Gastrocnemius medialis (tissue), 4 donors: ENCODE data around the gene IRAK1. TPM values are rescaled to one million over a fixed set of nuclear protein-coding genes. Genes with fewer than 3 reads are reported as not detected.

Experiments
- ATAC-seq, 2 donors: fragments of 150-250 bp; one replicate each; pipeline ENCODE4 v1.9.1; 2016
- DNase-seq, 2 donors: peaks; one replicate each; pipeline ENCODE4 v3.0.0-alpha.2; 2019
- H3K27ac ChIP-seq, 4 donors: fragments of 200-600 bp; sonication (generic); 1 replicate in 1 of 4; 2 replicates in 3 of 4; pipeline ENCODE4 v1.5.1; 2016 to 2018; ENCODE audit warnings: mild to moderate bottlenecking in 2 of 4, moderate library complexity in 1 of 4
- H3K27me3 ChIP-seq, 3 donors: fragments of 200-600 bp; sonication (generic) in 2 of 3; 1 replicate in 1 of 3; 2 replicates in 2 of 3; pipeline versions ENCODE4 v1.5.1 to v1.6.0; 2016 to 2019; ENCODE audit warnings: mild to moderate bottlenecking in 1 of 3, moderate library complexity in 1 of 3
- H3K36me3 ChIP-seq, 2 donors: fragments of 200-600 bp; sonication (generic) in 1 of 2; one replicate each; pipeline ENCODE4 v1.5.1; 2017 to 2018
- H3K4me1 ChIP-seq, 2 donors: fragments of 200-600 bp; sonication (generic) in 1 of 2; one replicate each; pipeline ENCODE4 v1.5.1; 2016 to 2017; ENCODE audit warnings: mild to moderate bottlenecking in 2 of 2
- H3K4me3 ChIP-seq, 4 donors: fragments of 200-600 bp; sonication (generic) in 3 of 4; 1 replicate in 1 of 4; 2 replicates in 3 of 4; pipeline ENCODE4 v1.5.1; 2016 to 2019; ENCODE audit warnings: mild to moderate bottlenecking in 2 of 4
- H3K9me3 ChIP-seq, 3 donors: fragments of 200-600 bp; sonication (generic) in 2 of 3; 1 replicate in 1 of 3; 2 replicates in 2 of 3; pipeline ENCODE4 v1.5.1; 2016 to 2019
- CTCF ChIP-seq, 5 experiments: fragments of 450-650 bp in 3 of 5; fragments of 200-600 bp in 2 of 5; sonication (generic) in 2 of 5; IDR thresholded peaks in 4 of 5; conservative IDR thresholded peaks in 1 of 5; 1 replicate in 4 of 5; 2 replicates in 1 of 5; pipeline ENCODE4 v1.5.1; 2016 to 2019; ENCODE audit warnings: antibody characterized with exemption in 5 of 5, mild to moderate bottlenecking in 3 of 5, moderate library complexity in 3 of 5
- POLR2A ChIP-seq, 2 donors: fragments of 450-650 bp; IDR thresholded peaks; one replicate each; pipeline ENCODE4 v1.6.1; 2017; ENCODE audit warnings: antibody characterized with exemption in 2 of 2, mild to moderate bottlenecking in 2 of 2, moderate library complexity in 2 of 2
- in situ Hi-C, 4 donors: fragments of 200-750 bp; cut with MboI; loops; one replicate each; pipeline versions ENCODE4 v1.15.0 to v1.8.0; 2017; ENCODE audit warnings: low sequenced_read_pairs in 4 of 4
- intact Hi-C: fragments of 100-400 bp; cut with DNase I; formaldehyde crosslinking; loops from one replicate; pipeline ENCODE4 v1.15.1; 2023; ENCODE audit warnings: low total_unique reads
- total RNA-seq, 4 donors: library from RNA; depleted of rRNA; stranded (reverse); fragments of >200 nt; gene quantifications; one replicate each; pipeline versions ENCODE4 v1.1.0 to v1.2.3, GENCODE V29; 2016

Gene IRAK1
- total RNA-seq, 4 donors from 2014 or later: 73.9 to 157 (median 115) TPM

- peak in 1 of 2 donors; percentile 13 for ATAC-seq
- intact Hi-C loops: loop anchor here (5.0 kb wide), 1 partner anchor 176 kb away; the partner anchor contains the start of genes IDH3G and SSR4
- no peaks in the 10 kb centered on the region for H3K9me3 ChIP-seq
- peak; percentile 26 to 34 for TF ChIP-seq POLR2A (IDR thresholded peaks at IDR 0.05)
- no peak for TF ChIP-seq CTCF (IDR thresholded peaks at IDR 0.05 in 4 of 5, conservative IDR thresholded peaks at IDR 0.05 in 1 of 5)
- peak in 1 of 2 donors; percentile 73 for DNase-seq
- peak overlapping the region; percentile 73 to 94 (median 85) for H3K4me3 ChIP-seq
- no peaks in the 10 kb centered on the region for H3K27me3 ChIP-seq
- peaks cover 38 to 48% of the 10 kb centered on the region in 2 donors for H3K4me1 ChIP-seq
- H3K27ac ChIP-seq: peak overlapping the region; percentile 95 to 100 (median 98)
- in situ Hi-C loops: loop anchor here in 3 of 4 donors (25.0 kb wide), 4 partner anchors 94 to 1006 kb away; partner anchors contain the start of genes IDH3G (in 2 of the 3), SRPK3 (in 2 of the 3), SSR4 (in 2 of the 3) and G6PD (in 1 of the 3)
- no peaks in the 10 kb centered on the region for H3K36me3 ChIP-seq
These were observed 51.0 kb downstream of the IRAK1 start for GRCh38 chrX:153968754-153969124.

GRCh38 chrX:153968255-153968654 is 51.4 kb downstream of the IRAK1 start:
- H3K9me3 ChIP-seq: no peaks in the 10 kb centered on the region
- no peaks in the 10 kb centered on the region for H3K27me3 ChIP-seq
- DNase-seq (no peak), ATAC-seq (no peak)
- peaks cover 36 to 43% of the 10 kb centered on the region in 2 donors for H3K4me1 ChIP-seq
- TF ChIP-seq CTCF (IDR thresholded peaks at IDR 0.05 in 4 of 5, conservative IDR thresholded peaks at IDR 0.05 in 1 of 5) (no peak), POLR2A (IDR thresholded peaks at IDR 0.05) (no peak)
- H3K36me3 ChIP-seq: no peaks in the 10 kb centered on the region
- in situ Hi-C loops: loop anchor here in 3 of 4 donors (25.0 kb wide), 4 partner anchors 94 to 1006 kb away; partner anchors contain the start of genes IDH3G (in 2 of the 3), SRPK3 (in 2 of the 3), SSR4 (in 2 of the 3) and G6PD (in 1 of the 3)
- peak overlapping the region; percentile 95 to 100 (median 98) for H3K27ac ChIP-seq
- peak overlapping the region in 3 of 4 donors; percentile 22 to 87 (median 28) for H3K4me3 ChIP-seq
- intact Hi-C loops: loop anchor here (5.0 kb wide), 1 partner anchor 176 kb away; the partner anchor contains the start of genes IDH3G and SSR4

GRCh38 chrX:153967536-153968224 is 52.0 kb downstream of the IRAK1 start:
- in situ Hi-C loops: loop anchor here in 3 of 4 donors (25.0 kb wide), 4 partner anchors 95 to 1005 kb away; partner anchors contain the start of genes IDH3G (in 2 of the 3), SRPK3 (in 2 of the 3), SSR4 (in 2 of the 3) and G6PD (in 1 of the 3)
- Histone ChIP-seq H3K4me1 (peaks cover 36 to 42% of the 10 kb centered on the region in 2 donors), H3K4me3 (peak overlapping the region in 2 of 4 donors; percentile 22 to 28)

More at GRCh38 chrX:153967536-153968224, 52.0 kb downstream of the IRAK1 start:
- no peak for ATAC-seq
- intact Hi-C loops: loop anchor here (5.0 kb wide), 1 partner anchor 175 kb away; the partner anchor contains the start of genes IDH3G and SSR4
- peaks cover 0 to 2% of the 10 kb centered on the region in 2 donors for H3K36me3 ChIP-seq
- peak overlapping the region; percentile 95 to 100 (median 98) for H3K27ac ChIP-seq
- no peaks in the 10 kb centered on the region for H3K27me3 ChIP-seq
- no peak for DNase-seq
- TF ChIP-seq CTCF (IDR thresholded peaks at IDR 0.05 in 4 of 5, conservative IDR thresholded peaks at IDR 0.05 in 1 of 5) (no peak), POLR2A (IDR thresholded peaks at IDR 0.05) (no peak)
- no peaks in the 10 kb centered on the region for H3K9me3 ChIP-seq
